Skeletal muscle satellite cell (primary cell): ENCODE results near the gene USP24.

Experiments
- H3K27me3 ChIP-seq: 2 replicates; pipeline ENCODE4 v1.7.0; 2013; ENCODE audit warnings: low read length; ENCODE audit not compliant: control insufficient read depth, insufficient read depth
- H3K36me3 ChIP-seq: 2 replicates; pipeline ENCODE4 v1.7.0; 2013; ENCODE audit warnings: mild to moderate bottlenecking, control low read depth, low read length; ENCODE audit not compliant: insufficient read depth
- H3K4me1 ChIP-seq: 2 replicates; pipeline ENCODE4 v1.7.0; 2013; ENCODE audit warnings: low read length; ENCODE audit not compliant: control insufficient read depth, insufficient read depth
- H3K4me2 ChIP-seq: 2 replicates; pipeline ENCODE4 v1.7.0; 2013; ENCODE audit warnings: mild to moderate bottlenecking, low read length
- H3K4me3 ChIP-seq: 2 replicates; pipeline ENCODE4 v1.7.0; 2013; ENCODE audit warnings: low read length
- H3K9ac ChIP-seq: 2 replicates; pipeline ENCODE4 v1.7.0; 2013; ENCODE audit warnings: mild to moderate bottlenecking, low read depth, low read length, moderate library complexity
- H3K9me3 ChIP-seq: replicated peaks from 2 replicates; pipeline ENCODE4 v1.7.0; 2013; ENCODE audit warnings: mild to moderate bottlenecking, control low read depth, low read length

Gene USP24

GRCh38 chr1:55055951-55056631 is 159.1 kb downstream of the USP24 start:
- Histone ChIP-seq H3K4me1 (no peaks in the 10 kb centered on the region), H3K9ac (no peak overlapping the region), H3K4me2 (no peak overlapping the region), H3K9me3 (no peaks in the 10 kb centered on the region), H3K4me3 (no peak overlapping the region), H3K27me3 (peaks cover 2% of the 10 kb centered on the region), H3K36me3 (no peaks in the 10 kb centered on the region)

GRCh38 chr1:55055084-55055882 is 159.9 kb downstream of the USP24 start:
- no peaks in the 10 kb centered on the region for H3K36me3 ChIP-seq
- H3K4me3 ChIP-seq: no peak overlapping the region
- no peak overlapping the region for H3K9ac ChIP-seq
- H3K4me2 ChIP-seq: no peak overlapping the region
- H3K27me3 ChIP-seq: peaks cover 7% of the 10 kb centered on the region
- H3K4me1 ChIP-seq: no peaks in the 10 kb centered on the region
- H3K9me3 ChIP-seq: no peaks in the 10 kb centered on the region

- no peak overlapping the region for H3K4me3 ChIP-seq
- no peaks in the 10 kb centered on the region for H3K9me3 ChIP-seq
- H3K27me3 ChIP-seq: peaks cover 11% of the 10 kb centered on the region
- no peak overlapping the region for H3K4me2 ChIP-seq
- no peak overlapping the region for H3K9ac ChIP-seq
- H3K36me3 ChIP-seq: no peaks in the 10 kb centered on the region
- no peaks in the 10 kb centered on the region for H3K4me1 ChIP-seq
Observed at GRCh38 chr1:55054396-55054795, 160.8 kb downstream of the USP24 start.

DNA sequence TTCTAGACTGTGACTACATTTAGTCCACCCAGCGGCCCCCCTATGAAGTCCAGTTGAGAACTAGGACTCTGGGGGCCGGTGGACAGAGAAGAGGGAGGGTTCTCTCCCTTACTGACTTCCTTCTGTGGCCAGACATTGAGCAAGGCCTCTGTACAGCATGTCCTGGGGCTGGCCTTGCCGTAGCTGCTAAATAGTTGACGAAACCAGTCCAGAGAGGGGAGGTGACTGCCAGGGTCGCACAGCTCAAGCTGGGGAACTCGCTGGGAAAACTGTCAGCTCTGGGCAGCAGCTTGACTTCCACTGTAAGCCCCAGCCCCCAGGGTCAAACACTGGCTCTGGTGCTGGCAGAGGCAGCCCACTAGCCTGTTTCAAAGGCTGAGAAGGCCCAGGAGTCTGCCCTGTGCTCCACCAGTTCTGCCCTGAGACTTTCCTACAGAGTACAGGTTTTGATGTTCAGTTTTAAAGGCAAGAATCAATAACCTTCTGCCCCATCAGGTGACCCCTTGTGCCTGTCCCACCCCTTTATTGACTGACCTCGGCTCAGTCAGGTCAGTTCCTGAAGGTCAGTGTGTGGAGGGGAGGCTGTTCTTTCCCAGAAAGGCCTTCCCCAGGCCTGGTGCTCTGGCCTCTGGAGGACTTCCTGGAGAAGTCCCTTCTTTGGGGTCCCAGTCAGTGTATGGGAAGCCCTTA is 161.8 kb downstream of the USP24 start:
- H3K36me3 ChIP-seq: no peaks in the 10 kb centered on the region
- no peaks in the 10 kb centered on the region for H3K4me1 ChIP-seq
- H3K9ac ChIP-seq: no peak overlapping the region
- no peaks in the 10 kb centered on the region for H3K9me3 ChIP-seq
- no peak overlapping the region for H3K4me2 ChIP-seq
- H3K4me3 ChIP-seq: no peak overlapping the region
- H3K27me3 ChIP-seq: peaks cover 11% of the 10 kb centered on the region

- Histone ChIP-seq H3K36me3 (no peaks in the 10 kb centered on the region), H3K9me3 (no peaks in the 10 kb centered on the region), H3K27me3 (peaks cover 19% of the 10 kb centered on the region), H3K4me3 (no peak overlapping the region), H3K9ac (no peak overlapping the region), H3K4me1 (no peaks in the 10 kb centered on the region), H3K4me2 (no peak overlapping the region)
Observed at GRCh38 chr1:55052221-55053142, 162.7 kb downstream of the USP24 start.

DNA sequence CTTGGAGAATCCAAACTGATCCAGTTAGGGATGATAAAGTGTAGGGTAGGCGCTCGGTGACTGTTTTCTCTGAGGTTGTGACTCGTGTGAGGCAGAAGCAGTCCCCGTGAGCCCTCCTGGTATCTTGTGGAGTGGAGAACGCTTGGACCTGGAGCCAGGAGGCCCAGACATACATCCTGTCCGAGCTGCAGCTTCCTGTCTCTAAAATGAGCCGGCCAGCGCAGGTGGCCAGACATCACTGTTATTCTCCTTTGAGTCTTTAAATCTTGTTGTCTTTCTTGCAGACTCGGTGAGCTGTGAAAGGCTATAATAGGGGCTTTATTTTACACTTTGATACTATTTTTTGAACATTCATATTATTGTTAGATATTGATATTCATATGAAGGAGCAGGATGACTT is 163.5 kb downstream of the USP24 start:
- Histone ChIP-seq H3K4me2 (no peak overlapping the region), H3K4me1 (no peaks in the 10 kb centered on the region), H3K27me3 (peaks cover 25% of the 10 kb centered on the region), H3K9ac (no peak overlapping the region), H3K36me3 (no peaks in the 10 kb centered on the region), H3K4me3 (no peak overlapping the region), H3K9me3 (no peaks in the 10 kb centered on the region)

DNA sequence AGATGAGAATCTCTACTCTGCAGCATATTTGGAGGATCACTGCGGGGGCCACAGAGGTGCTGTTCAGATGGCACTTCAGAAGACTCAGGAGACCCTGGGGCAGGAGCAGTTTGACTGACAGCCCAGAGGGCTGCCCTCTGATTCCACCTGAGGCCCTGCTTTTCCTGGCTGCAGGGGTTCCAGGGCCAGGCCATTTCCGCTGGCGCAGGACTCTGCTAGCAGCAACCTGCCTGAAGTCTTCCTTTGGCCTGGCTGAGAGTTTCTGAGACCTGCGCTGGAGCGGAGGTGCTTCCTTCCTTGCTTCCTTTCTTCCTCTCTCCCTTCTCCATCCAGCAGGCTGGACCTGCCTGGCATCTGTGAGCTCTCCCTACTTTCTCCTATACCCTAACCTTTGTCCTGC is 164.0 kb downstream of the USP24 start:
- no peak overlapping the region for H3K9ac ChIP-seq
- no peaks in the 10 kb centered on the region for H3K36me3 ChIP-seq
- H3K4me3 ChIP-seq: no peak overlapping the region
- H3K27me3 ChIP-seq: peaks cover 29% of the 10 kb centered on the region
- H3K4me2 ChIP-seq: no peak overlapping the region
- H3K9me3 ChIP-seq: no peaks in the 10 kb centered on the region
- H3K4me1 ChIP-seq: no peaks in the 10 kb centered on the region

- Histone ChIP-seq H3K36me3 (no peaks in the 10 kb centered on the region), H3K4me2 (no peak overlapping the region), H3K9me3 (no peaks in the 10 kb centered on the region), H3K4me1 (no peaks in the 10 kb centered on the region), H3K4me3 (no peak overlapping the region), H3K27me3 (peaks cover 31% of the 10 kb centered on the region), H3K9ac (no peak overlapping the region)
Observed at GRCh38 chr1:55050283-55050682, 164.9 kb downstream of the USP24 start.

- H3K4me1 ChIP-seq: no peaks in the 10 kb centered on the region
- no peak overlapping the region for H3K9ac ChIP-seq
- H3K9me3 ChIP-seq: no peaks in the 10 kb centered on the region
- no peak overlapping the region for H3K4me2 ChIP-seq
- no peak overlapping the region for H3K4me3 ChIP-seq
- peaks cover 34% of the 10 kb centered on the region for H3K27me3 ChIP-seq
- no peaks in the 10 kb centered on the region for H3K36me3 ChIP-seq
Observed at GRCh38 chr1:55049914-55050278, 165.3 kb downstream of the USP24 start.

DNA sequence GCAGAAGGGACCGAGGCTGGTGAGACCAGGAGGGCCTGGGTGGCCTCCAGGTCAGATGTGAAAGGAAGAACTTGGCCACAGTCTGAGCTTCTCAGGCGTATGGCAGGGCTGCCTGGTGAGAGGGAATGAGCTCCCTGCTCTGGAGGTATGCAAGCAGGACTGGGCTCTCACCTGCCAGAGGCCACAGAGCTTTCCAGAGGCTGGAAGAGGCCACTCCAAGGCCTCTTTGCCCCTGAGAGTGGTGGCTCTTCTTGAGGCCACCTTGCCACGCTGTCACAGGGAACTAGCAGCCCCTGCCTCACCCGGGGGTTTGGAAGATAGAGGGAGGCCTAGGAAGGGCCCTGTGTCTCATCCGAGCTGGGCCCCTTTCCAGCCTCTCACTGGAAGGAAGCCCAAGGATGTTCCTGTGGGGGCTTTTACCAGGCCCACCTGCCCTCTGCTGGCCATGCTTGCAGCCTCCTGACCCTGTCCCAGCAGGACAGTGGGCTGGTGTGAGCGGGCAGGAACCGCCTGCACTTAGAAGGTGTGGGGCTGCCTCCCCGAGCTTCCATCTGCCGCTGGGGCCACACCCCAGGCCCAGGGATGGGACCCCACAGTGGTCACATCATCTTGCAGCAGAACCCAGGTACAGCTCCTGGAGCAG is 165.8 kb downstream of the USP24 start:
- Histone ChIP-seq H3K4me2 (no peak overlapping the region), H3K36me3 (no peaks in the 10 kb centered on the region), H3K9ac (no peak overlapping the region), H3K9me3 (no peaks in the 10 kb centered on the region), H3K4me3 (no peak overlapping the region), H3K4me1 (no peaks in the 10 kb centered on the region), H3K27me3 (peaks cover 35% of the 10 kb centered on the region)
